ENCODE results near the gene C22orf31. TPM values are rescaled to one million over a fixed set of nuclear protein-coding genes. Genes with fewer than 3 reads are reported as not detected.

C22orf31 gene
- total RNA-seq, 1 experiment from 2014 or later = not detected

- Histone ChIP-seq H3K9me3 (ENCODE audit: low read depth, low read length, poor library complexity, severe bottlenecking) (no peaks in the 10 kb centered on the region), H3K27ac (ENCODE audit: low read depth, low read length, poor library complexity, severe bottlenecking) (no peak overlapping the region), H3K36me3 (ENCODE audit: insufficient read depth, low read length, poor library complexity, severe bottlenecking) (no peaks in the 10 kb centered on the region), H3K4me1 (ENCODE audit: insufficient read depth, low read length, poor library complexity, severe bottlenecking) (peaks cover 10% of the 10 kb centered on the region), H3K4me3 (ENCODE audit: low read depth, low read length, poor library complexity, severe bottlenecking) (no peak overlapping the region), H3K27me3 (replicated peaks; ENCODE audit: insufficient read depth, low read depth, low read length, poor library complexity) (no peaks in the 10 kb centered on the region)
- intact Hi-C loops (cut with micrococcal nuclease; ENCODE audit: unreplicated experiment) = no loop called here
- BruUV-seq (replicated peaks) = no TSS peak
- CTCF ChIA-PET = no interaction called here
- TF ChIP-seq CTCF (conservative IDR thresholded peaks at IDR 0.05; ENCODE audit: low read depth, low read length) (no peak), EZH2 (IDR thresholded peaks at IDR 0.05; ENCODE audit: borderline replicate concordance, low read depth, low read length, poor library complexity, severe bottlenecking) (no peak)
- DNase-seq (ENCODE audit: low spot score) = no peak
- POLR2A ChIA-PET (ENCODE audit: low non-redundant PET) = no interaction called here
These were observed 31.4 kb upstream of the C22orf31 start for GRCh38 chr22:29093030-29093429.

GRCh38 chr22:29092243-29092642 is 30.6 kb upstream of the C22orf31 start:
- H3K9me3 ChIP-seq (ENCODE audit: low read depth, low read length, poor library complexity, severe bottlenecking) = no peaks in the 10 kb centered on the region
- TF ChIP-seq CTCF (conservative IDR thresholded peaks at IDR 0.05; ENCODE audit: low read depth, low read length) (no peak), EZH2 (IDR thresholded peaks at IDR 0.05; ENCODE audit: borderline replicate concordance, low read depth, low read length, poor library complexity, severe bottlenecking) (no peak)
- POLR2A ChIA-PET (ENCODE audit: low non-redundant PET) = no interaction called here
- no TSS peak for BruUV-seq (replicated peaks)
- no peak overlapping the region for H3K27ac ChIP-seq (ENCODE audit: low read depth, low read length, poor library complexity, severe bottlenecking)
- H3K36me3 ChIP-seq (ENCODE audit: insufficient read depth, low read length, poor library complexity, severe bottlenecking) = no peaks in the 10 kb centered on the region
- CTCF ChIA-PET = no interaction called here
- no peaks in the 10 kb centered on the region for H3K27me3 ChIP-seq (replicated peaks; ENCODE audit: insufficient read depth, low read depth, low read length, poor library complexity)
- H3K4me1 ChIP-seq (ENCODE audit: insufficient read depth, low read length, poor library complexity, severe bottlenecking) = peaks cover 10% of the 10 kb centered on the region
- no peak for DNase-seq (ENCODE audit: low spot score)
- intact Hi-C loops (cut with micrococcal nuclease; ENCODE audit: unreplicated experiment) = no loop called here
- no peak overlapping the region for H3K4me3 ChIP-seq (ENCODE audit: low read depth, low read length, poor library complexity, severe bottlenecking)

- TF ChIP-seq CTCF (conservative IDR thresholded peaks at IDR 0.05; ENCODE audit: low read depth, low read length) (no peak), EZH2 (IDR thresholded peaks at IDR 0.05; ENCODE audit: borderline replicate concordance, low read depth, low read length, poor library complexity, severe bottlenecking) (no peak)
- Histone ChIP-seq H3K36me3 (ENCODE audit: insufficient read depth, low read length, poor library complexity, severe bottlenecking) (no peaks in the 10 kb centered on the region), H3K4me1 (ENCODE audit: insufficient read depth, low read length, poor library complexity, severe bottlenecking) (peaks cover 4% of the 10 kb centered on the region), H3K27me3 (replicated peaks; ENCODE audit: insufficient read depth, low read depth, low read length, poor library complexity) (no peaks in the 10 kb centered on the region), H3K27ac (ENCODE audit: low read depth, low read length, poor library complexity, severe bottlenecking) (no peak overlapping the region), H3K4me3 (ENCODE audit: low read depth, low read length, poor library complexity, severe bottlenecking) (no peak overlapping the region), H3K9me3 (ENCODE audit: low read depth, low read length, poor library complexity, severe bottlenecking) (no peaks in the 10 kb centered on the region)
- CTCF ChIA-PET = interaction anchor here (0.6 kb wide), 1 partner anchor 17 kb away, joined by 7 read pairs; the partner anchor contains the start of gene KREMEN1
- POLR2A ChIA-PET (ENCODE audit: low non-redundant PET) = no interaction called here
- no TSS peak for BruUV-seq (replicated peaks)
- no peak for DNase-seq (ENCODE audit: low spot score)
- intact Hi-C loops (cut with micrococcal nuclease; ENCODE audit: unreplicated experiment) = no loop called here
These were observed 28.4 kb upstream of the C22orf31 start for GRCh38 chr22:29090039-29090438.
